Putamen (tissue), 1 donor: ENCODE measurements around the gene C2CD2L.
"Not testable (repeated sequence)": the region's sequence is repeated elsewhere in the genome, so short reads cannot be mapped to it uniquely, and the experiment has no call there.

Experiments used
- DNase-seq: peaks from one replicate; pipeline ENCODE4 v3.0.0-alpha.2; 2016; ENCODE audit warnings: low spot score

Gene C2CD2L

GRCh38 chr11:119093942-119094815, 13.0 kb upstream of the C2CD2L start:
- no peak for DNase-seq

GRCh38 chr11:119094816-119095065, 12.4 kb upstream of the C2CD2L start:
- peak; percentile 83 for DNase-seq

GRCh38 chr11:119095066-119095880, 11.9 kb upstream of the C2CD2L start:
- DNase-seq = peak; percentile 100

- no peak for DNase-seq
Observed at GRCh38 chr11:119099711-119100110, 7.4 kb upstream of the C2CD2L start.

GRCh38 chr11:119100246-119100970, 6.7 kb upstream of the C2CD2L start:
- DNase-seq = no peak

GRCh38 chr11:119100994-119101758, 6.0 kb upstream of the C2CD2L start:
- no peak for DNase-seq

- peak; percentile 96 for DNase-seq
Observed at GRCh38 chr11:119101759-119102423, 5.3 kb upstream of the C2CD2L start, which contains the start of gene DPAGT1. Gene DPAGT1, minus strand, starts transcription at chr11:119101853. Its CDS starts 198 bp downstream, at chr11:119101655.

- not testable (repeated sequence) for DNase-seq
Observed at GRCh38 chr11:119103161-119103664, 3.9 kb upstream of the C2CD2L start.

GRCh38 chr11:119103793-119104192, 3.4 kb upstream of the C2CD2L start:
- DNase-seq = no peak

- DNase-seq = no peak
Observed at GRCh38 chr11:119107538-119108145, 498 bp downstream of the C2CD2L start.

- no peak for DNase-seq
Observed at GRCh38 chr11:119108146-119108856, 1.2 kb downstream of the C2CD2L start.

GRCh38 chr11:119108857-119109221, 1.7 kb downstream of the C2CD2L start:
- DNase-seq = no peak

GRCh38 chr11:119109843-119110242, 2.7 kb downstream of the C2CD2L start:
- no peak for DNase-seq

GRCh38 chr11:119110439-119110838, 3.3 kb downstream of the C2CD2L start:
- peak; percentile 75 for DNase-seq

GRCh38 chr11:119111361-119111925, 4.3 kb downstream of the C2CD2L start:
- no peak for DNase-seq

- DNase-seq = no peak
Observed at GRCh38 chr11:119112314-119113020, 5.3 kb downstream of the C2CD2L start.

GRCh38 chr11:119113716-119114115, 6.6 kb downstream of the C2CD2L start:
- no peak for DNase-seq

- DNase-seq = no peak
Observed at GRCh38 chr11:119114351-119114750, 7.2 kb downstream of the C2CD2L start.
